Measurements from ENCODE around the gene DNAH8.
"Not testable (repeated sequence)": the region's sequence is repeated elsewhere in the genome, so short reads cannot be mapped to it uniquely, and the experiment has no call there.

Gene DNAH8

GRCh38 chr6:38750968-38751615 is 36.0 kb downstream of the DNAH8 start:
- DNase-seq = no peak

- no peak for DNase-seq
These were observed 38.6 kb downstream of the DNAH8 start for GRCh38 chr6:38753707-38754106.

- no peak for DNase-seq
These were observed 40.1 kb downstream of the DNAH8 start for GRCh38 chr6:38755207-38755606.

- no peak for DNase-seq
These were observed 40.8 kb downstream of the DNAH8 start for GRCh38 chr6:38755874-38756273.

DNA sequence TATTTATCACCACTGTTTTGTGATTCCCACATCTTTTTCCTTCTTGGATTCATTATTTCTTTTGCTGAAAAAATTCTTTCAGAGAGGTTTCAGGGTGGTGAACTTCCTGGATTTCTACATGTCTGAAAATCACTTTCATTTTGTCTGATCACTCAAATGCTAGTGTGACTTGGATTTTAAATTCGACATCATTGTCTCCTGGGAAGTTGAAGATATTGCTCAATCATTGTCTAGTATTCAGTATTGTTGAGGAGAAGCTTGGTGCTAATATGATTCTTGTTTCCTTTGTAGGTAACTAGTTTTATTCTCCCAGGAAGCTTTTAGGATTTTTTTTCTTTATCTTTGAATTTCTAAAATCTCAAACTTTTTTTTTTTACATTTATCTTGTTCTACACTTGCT is 45.0 kb downstream of the DNAH8 start:
- DNase-seq = no peak

GRCh38 chr6:38762848-38763247 is 47.7 kb downstream of the DNAH8 start:
- DNase-seq = no peak

DNA sequence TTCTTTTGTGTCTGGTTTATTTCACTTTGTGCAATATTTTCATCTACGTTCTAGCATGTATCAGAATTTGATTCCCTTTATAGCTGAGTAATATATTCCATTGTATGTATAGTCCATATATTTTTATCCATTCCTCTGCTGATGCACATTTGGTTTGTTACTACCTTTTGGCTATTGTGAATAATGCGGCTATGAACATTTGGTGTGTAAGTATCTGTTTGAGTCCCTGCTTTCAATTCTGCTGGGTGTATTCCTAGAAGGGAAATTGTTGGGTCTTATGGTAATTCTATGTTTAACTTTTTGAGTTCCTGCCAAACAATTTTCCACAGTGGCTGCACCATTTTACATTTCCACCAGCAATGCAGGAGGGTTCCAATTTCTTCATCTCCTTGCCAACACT is 52.4 kb downstream of the DNAH8 start:
- no peak for DNase-seq

DNA sequence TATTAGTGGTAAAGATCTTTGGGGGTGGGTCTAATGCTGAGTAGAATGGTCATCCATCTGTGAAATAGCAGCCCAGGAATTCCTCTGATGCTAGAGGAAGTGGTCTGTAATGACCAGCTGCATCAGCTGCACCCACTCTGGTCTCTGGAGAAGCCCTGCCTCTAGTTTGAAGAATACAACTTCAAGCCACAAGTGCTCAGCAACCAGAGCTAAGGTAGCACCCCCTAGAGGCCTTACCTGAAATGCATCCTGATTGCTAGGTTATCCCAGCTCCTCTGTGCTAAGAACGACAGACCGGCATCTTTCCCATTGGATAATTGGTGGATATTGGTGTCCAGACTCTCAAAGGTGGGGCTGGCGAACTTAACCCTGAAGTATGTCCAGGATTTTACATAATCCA is 58.2 kb downstream of the DNAH8 start:
- no peak for DNase-seq

DNA sequence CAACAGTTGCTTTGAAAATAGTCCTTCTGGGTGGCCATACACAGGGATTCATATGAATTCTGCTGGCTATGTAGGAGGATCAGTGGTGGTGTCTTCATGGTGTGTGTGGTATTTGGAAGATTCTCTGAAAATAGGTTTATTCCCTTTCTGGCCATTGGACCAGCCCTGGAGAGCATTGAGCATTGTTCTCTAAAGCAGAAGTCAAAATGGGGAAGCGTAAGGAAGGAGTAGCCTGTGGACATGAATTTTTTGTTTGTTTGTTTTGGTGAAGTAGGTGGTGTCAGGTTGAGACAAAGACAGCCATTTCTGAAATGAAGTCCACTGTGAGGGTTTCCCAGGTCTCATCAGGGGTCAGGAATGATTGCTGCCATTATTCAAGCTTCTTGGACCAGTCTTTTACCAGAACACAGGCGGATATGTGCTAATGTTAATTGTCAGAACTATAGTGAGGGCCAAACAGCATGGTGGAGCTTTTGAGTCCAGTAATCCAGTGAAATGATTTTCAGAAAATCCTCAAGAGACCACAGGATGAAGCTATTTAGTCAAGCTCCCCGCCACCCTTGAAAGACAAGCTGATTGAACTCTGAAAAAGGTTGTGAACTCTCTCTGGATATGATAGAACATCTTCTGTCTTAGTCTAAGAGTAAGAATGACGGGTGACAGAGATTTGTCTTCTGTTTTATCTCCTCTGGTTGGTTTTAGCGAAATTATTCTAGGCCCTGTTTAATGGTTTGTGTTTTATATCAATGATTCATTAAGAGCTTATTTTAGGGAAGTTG is 60.0 kb downstream of the DNAH8 start:
- DNase-seq = no peak

DNA sequence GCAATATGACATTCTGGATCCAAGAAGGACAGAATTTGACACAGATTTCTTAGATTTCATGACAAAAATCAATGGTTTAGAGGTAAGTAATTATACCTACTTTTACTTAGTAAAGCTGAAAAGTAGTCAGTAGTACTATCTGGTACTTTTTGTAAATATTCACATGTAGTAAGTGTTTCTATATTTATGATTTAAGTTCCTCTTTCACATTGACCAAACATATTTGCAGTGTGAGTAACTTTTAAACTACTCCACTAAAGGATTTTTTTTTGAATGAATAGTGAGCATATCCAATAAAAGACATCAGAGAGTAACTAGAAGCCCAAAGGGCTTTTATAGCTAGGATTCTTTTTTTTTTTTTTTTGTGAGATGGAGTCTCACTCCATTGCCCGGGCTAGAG is 60.8 kb downstream of the DNAH8 start:
- no peak for DNase-seq

DNA sequence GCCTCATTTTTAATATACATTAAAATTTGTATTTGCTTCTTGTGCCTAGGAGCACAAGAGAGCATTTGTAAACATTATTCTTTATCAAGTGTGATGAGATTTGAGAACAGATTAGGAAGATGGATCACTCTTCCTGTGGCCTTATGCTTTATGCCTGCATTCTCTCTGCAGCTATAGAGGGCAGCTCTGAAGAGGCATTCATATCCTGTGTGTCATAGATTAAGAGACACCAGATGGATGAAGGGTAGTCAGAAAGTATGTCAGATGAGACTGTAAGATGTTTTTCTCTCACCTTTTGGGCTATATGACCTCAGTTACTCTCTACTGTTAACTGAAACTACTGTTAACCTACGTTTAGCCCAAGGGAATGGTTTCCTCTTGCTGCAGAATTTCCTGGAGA is 61.4 kb downstream of the DNAH8 start:
- DNase-seq = no peak

DNA sequence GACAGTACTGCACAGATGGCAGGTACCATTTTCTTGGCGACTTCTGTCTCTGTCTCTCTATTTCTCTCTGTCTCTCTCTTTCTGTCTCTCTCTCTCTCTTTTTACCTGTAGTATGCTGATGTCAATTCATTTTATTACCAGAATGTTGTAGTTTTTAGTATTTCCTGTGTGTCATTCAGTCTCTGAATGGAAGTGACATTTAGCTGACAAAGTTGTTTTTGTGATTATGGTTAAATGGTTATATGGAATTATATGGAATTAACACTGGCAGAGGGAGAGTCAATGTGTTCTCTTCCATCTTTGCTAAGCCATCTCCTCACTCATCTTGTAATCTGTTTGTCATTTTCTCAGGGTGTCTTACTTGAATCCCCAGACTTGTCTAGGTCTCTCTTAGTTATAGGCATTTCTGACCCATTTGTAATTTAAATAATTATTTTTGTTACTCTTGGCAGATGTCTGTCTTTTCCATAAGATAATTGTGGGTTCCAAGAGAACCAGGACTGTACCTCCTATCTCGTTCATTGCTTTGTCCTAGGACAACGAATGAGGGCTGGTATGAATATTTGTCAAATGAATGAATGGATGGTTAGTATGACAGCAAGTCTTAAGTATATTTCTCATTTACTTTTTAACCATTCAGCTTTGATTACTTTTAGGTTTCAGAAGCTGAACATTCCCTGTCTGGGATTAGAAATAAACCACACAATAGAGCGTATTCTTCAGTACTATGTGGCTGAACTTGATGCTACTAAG is 64.4 kb downstream of the DNAH8 start:
- no peak for DNase-seq

DNA sequence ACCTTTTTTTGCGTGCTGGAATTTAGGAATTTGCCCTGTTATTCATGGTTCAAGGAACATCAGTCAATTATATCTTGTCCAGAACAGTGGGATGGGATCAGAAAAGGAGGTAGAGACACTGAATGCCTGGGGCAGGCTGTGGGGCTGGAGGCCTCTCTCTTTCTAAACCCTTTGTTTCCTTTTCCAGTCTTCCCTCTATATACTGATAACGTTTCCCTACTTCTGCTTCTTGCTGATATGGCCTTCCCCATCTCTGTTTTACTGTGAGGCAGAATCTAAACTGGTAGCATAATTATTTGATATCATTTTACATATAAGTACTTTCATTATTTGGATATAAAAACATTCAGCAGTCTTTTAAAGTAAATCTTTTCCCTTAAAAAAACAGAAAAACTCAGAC is 67.5 kb downstream of the DNAH8 start:
- DNase-seq = no peak

DNA sequence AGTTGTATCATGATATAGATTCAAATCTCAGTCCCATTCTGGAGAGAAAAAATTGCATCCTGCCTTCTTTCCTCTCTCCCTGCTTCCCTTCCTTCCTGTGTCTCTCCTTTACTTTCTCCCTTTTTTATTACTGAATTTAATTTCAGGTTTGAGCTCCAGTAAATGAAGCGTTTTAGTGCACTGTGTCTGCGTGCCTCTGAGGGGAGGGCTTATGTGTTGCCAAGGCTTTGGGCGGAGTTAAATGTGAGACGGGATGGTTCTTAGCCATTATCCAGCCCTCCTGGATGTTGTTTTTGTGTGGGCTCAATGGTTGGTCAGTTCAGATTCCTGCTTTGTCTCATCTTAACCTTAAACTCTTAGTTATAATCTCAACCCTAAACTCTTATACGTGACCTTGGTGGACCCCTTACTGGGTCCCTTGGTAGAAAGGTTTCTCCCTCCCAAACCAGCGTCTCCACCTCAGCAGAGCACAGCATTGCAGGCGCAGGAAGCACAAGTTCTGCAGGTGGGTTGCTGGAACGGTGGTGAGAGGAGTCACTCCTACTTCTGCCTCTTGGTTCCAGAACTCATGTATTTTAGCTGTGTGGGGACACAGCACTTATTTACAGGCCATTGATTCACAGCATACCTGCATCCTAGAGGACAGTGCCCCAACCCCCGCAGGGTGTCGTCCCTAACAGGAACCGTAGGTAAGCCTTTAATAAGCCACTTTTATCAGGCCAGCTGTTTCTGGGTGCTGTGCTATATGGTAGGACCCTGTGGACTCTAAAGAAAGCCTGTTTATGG is 68.5 kb downstream of the DNAH8 start:
- no peak for DNase-seq

DNA sequence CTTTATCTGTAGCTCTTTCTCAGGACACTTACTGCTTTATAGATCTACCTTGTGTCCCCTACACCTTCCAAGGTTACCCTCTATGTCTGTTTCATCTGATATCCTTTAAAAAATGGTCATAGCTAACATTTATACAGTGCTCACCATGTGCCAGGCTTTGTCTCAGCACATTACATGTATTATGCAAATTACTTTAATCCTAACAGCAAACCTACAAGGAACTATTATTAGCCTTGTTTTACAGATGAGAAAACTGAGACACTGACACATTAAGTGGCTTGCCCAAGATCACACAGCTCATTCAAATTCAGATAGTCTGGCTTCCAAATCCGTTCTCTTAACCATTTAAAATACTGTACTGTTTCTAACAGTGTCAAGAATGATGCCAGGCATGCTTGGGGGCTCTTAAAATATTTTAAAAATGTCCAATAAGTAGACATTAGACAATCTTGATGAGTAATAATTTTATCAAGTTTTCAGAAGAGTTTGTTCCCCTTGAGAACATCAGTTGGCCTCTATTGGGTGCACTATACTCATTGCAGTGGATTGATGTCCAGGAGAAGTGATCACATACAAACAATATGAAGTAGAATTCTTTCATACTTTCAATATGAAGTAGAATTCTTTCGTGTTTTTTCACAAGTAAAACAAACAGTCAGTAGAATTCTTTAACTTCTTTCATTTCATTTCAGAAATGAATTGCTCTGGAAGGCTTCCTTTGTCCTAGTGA is 69.6 kb downstream of the DNAH8 start:
- no peak for DNase-seq

GRCh38 chr6:38786486-38786885 is 71.4 kb downstream of the DNAH8 start:
- no peak for DNase-seq

DNA sequence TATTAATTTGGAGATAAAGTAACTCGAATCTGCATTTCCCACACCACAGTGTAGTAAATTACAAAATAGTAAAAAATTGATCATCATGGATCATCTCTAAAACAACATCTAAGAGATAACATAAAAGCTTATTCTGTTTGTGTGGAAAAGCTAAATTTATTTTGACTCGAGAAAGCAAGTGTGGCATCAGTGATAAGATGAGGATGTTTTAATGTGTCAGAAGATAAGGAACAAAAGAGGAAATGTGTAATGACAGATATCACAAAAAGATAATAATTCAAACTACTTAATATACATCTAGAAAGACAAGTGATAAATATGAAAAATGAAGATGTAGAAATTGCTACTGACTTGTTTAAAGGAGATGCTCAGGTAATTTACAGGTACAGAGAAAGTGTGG is 74.1 kb downstream of the DNAH8 start:
- no peak for DNase-seq

GRCh38 chr6:38792356-38792755 is 77.2 kb downstream of the DNAH8 start:
- DNase-seq = no peak

DNA sequence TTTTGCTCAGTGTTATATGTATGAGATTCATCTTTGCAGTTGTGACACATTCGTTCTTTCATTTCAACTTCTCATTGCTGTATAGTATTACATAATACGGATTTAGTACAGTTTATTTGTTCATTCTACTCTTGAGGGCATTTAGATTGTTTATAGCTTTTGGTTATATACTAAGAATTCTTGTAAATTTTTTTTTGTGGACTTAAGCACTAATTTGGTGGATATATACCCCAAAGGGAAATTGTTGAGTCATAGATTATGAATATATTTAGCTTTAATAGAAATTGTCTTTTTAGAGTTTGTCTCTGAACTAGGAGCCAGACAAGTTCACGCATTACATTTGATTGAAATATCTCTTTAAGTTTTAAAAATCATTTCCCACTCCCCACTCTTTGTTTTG is 79.6 kb downstream of the DNAH8 start:
- no peak for DNase-seq

GRCh38 chr6:38796006-38796405 is 80.9 kb downstream of the DNAH8 start:
- no peak for DNase-seq

- DNase-seq = not testable (repeated sequence)
These were observed 81.3 kb downstream of the DNAH8 start for GRCh38 chr6:38796437-38796836.

- DNase-seq = no peak
These were observed 81.7 kb downstream of the DNAH8 start for GRCh38 chr6:38796850-38797249.

DNA sequence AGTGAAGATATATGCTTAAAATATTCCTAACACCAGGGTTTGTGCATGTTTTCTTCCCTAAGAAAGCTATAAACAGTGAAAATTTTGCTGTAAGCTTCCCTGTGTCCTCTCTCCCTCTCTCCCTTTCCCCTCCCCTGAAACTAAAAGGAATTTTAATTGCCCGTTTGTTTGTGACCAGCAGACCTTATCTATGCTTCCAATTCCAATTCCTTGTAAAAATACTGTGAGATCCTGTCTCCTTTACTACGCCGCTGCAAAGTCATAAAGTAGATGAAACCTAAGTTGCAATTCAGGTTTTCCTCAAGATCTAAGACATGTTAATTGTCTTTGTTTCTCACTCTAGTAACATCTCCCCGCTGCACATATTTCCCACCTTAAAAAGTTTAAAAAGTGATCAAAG is 82.3 kb downstream of the DNAH8 start:
- no peak for DNase-seq
